ENCODE results near the gene ELAVL4.

ELAVL4 gene

DNA sequence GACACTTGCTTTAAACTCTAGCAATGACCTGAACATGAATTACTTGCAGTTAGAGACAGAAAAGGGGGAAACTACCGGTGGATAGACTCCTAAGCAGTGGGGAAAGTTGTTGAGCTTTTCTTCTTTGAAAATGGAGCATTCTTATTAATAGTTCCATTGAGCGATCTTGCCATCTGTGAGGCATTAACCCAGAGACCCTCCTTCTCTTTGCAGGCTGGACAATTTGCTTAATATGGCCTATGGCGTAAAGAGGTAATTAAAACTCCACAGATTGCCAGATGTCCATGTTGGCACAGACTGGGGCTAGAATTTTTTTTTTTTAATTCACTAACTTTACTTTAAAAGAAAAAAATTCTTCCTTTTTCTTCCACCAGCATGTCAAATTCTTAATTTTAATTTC, 88.5 kb downstream of the ELAVL4 start:
- Histone ChIP-seq H3K27me3 (ENCODE audit: control insufficient read depth in 2 of 2, insufficient read depth in 2 of 2, low read length in 2 of 2) (no peaks in the 10 kb centered on the region), H3K4me3 (ENCODE audit: low read length in 2 of 2) (no peak overlapping the region), H3K36me3 (ENCODE audit: control insufficient read depth in 2 of 2, insufficient read depth in 2 of 2, low read length in 2 of 2) (no peaks in the 10 kb centered on the region), H3K9me3 (ENCODE audit: control insufficient read depth in 2 of 2, low read length in 2 of 2) (no peaks in the 10 kb centered on the region), H3K27ac (ENCODE audit: low read depth in 2 of 2, low read length in 2 of 2) (no peak overlapping the region), H3K9ac (ENCODE audit: low read depth in 1 of 2, low read length in 2 of 2) (no peak overlapping the region), H3K4me1 (ENCODE audit: control insufficient read depth in 2 of 2, insufficient read depth in 2 of 2, low read length in 2 of 2) (no peaks in the 10 kb centered on the region)

- Histone ChIP-seq H3K4me3 (ENCODE audit: low read length in 2 of 2) (no peak overlapping the region), H3K36me3 (ENCODE audit: control insufficient read depth in 2 of 2, insufficient read depth in 2 of 2, low read length in 2 of 2) (no peaks in the 10 kb centered on the region), H3K9ac (ENCODE audit: low read depth in 1 of 2, low read length in 2 of 2) (no peak overlapping the region), H3K27ac (ENCODE audit: low read depth in 2 of 2, low read length in 2 of 2) (no peak overlapping the region), H3K4me1 (ENCODE audit: control insufficient read depth in 2 of 2, insufficient read depth in 2 of 2, low read length in 2 of 2) (no peaks in the 10 kb centered on the region), H3K27me3 (ENCODE audit: control insufficient read depth in 2 of 2, insufficient read depth in 2 of 2, low read length in 2 of 2) (peaks cover 0 to 3% of the 10 kb centered on the region in 2 donors), H3K9me3 (ENCODE audit: control insufficient read depth in 2 of 2, low read length in 2 of 2) (no peaks in the 10 kb centered on the region)
Measured at GRCh38 chr1:50208315-50208714, 99.6 kb downstream of the ELAVL4 start.

GRCh38 chr1:50208756-50209155, 100.0 kb downstream of the ELAVL4 start:
- Histone ChIP-seq H3K27ac (ENCODE audit: low read depth in 2 of 2, low read length in 2 of 2) (no peak overlapping the region), H3K9ac (ENCODE audit: low read depth in 1 of 2, low read length in 2 of 2) (no peak overlapping the region), H3K9me3 (ENCODE audit: control insufficient read depth in 2 of 2, low read length in 2 of 2) (no peaks in the 10 kb centered on the region), H3K4me3 (ENCODE audit: low read length in 2 of 2) (no peak overlapping the region), H3K27me3 (ENCODE audit: control insufficient read depth in 2 of 2, insufficient read depth in 2 of 2, low read length in 2 of 2) (peaks cover 0 to 3% of the 10 kb centered on the region in 2 donors), H3K4me1 (ENCODE audit: control insufficient read depth in 2 of 2, insufficient read depth in 2 of 2, low read length in 2 of 2) (no peaks in the 10 kb centered on the region), H3K36me3 (ENCODE audit: control insufficient read depth in 2 of 2, insufficient read depth in 2 of 2, low read length in 2 of 2) (no peaks in the 10 kb centered on the region)

DNA sequence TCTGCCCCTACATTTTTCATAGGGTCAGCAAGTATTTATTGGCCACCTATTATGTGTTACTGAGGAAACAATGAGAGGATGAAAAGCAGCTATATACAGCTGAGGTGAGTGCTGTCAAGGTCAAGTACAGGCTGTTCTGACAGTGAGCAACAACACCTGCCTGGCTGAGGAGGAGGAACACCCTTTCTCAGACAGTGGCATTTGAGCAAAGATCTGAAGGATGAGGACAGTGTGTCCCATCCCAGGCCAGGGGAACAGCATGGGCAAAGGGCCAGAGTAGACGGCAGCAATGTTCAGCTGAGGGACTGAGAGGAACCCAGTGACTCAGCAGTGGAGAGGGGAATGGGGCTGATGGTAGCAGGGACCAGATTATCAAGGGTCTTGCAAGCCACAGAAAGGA, 101.0 kb downstream of the ELAVL4 start:
- H3K4me3 ChIP-seq (ENCODE audit: low read length in 2 of 2), result no peak overlapping the region
- H3K9ac ChIP-seq (ENCODE audit: low read depth in 1 of 2, low read length in 2 of 2), result no peak overlapping the region
- H3K9me3 ChIP-seq (ENCODE audit: control insufficient read depth in 2 of 2, low read length in 2 of 2), result no peaks in the 10 kb centered on the region
- H3K36me3 ChIP-seq (ENCODE audit: control insufficient read depth in 2 of 2, insufficient read depth in 2 of 2, low read length in 2 of 2), result no peaks in the 10 kb centered on the region
- H3K27me3 ChIP-seq (ENCODE audit: control insufficient read depth in 2 of 2, insufficient read depth in 2 of 2, low read length in 2 of 2), result peaks cover 0 to 3% of the 10 kb centered on the region in 2 donors
- H3K27ac ChIP-seq (ENCODE audit: low read depth in 2 of 2, low read length in 2 of 2), result no peak overlapping the region
- H3K4me1 ChIP-seq (ENCODE audit: control insufficient read depth in 2 of 2, insufficient read depth in 2 of 2, low read length in 2 of 2), result no peaks in the 10 kb centered on the region

DNA sequence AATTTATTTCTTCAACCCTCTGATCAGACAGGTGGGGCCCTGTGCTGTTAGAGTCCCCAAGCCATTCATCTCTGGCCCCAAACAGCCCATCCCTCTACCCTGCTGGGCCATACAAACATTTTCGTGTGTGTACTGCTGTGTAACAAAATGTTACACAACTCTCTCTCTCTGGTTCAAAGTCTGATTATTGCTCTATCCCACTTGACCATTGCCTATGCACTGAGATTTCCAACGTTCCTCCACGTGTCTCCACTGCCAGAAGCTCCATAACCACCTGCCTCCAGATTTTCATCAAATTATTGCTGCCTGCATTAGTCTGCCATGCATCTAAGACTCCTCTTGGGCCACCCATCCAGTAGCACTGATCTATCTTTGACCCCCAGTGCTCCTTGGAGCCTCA, 104.8 kb downstream of the ELAVL4 start:
- H3K27ac ChIP-seq (ENCODE audit: low read depth in 2 of 2, low read length in 2 of 2), result no peak overlapping the region
- peaks cover 0 to 3% of the 10 kb centered on the region in 2 donors for H3K27me3 ChIP-seq (ENCODE audit: control insufficient read depth in 2 of 2, insufficient read depth in 2 of 2, low read length in 2 of 2)
- H3K9ac ChIP-seq (ENCODE audit: low read depth in 1 of 2, low read length in 2 of 2), result no peak overlapping the region
- H3K36me3 ChIP-seq (ENCODE audit: control insufficient read depth in 2 of 2, insufficient read depth in 2 of 2, low read length in 2 of 2), result no peaks in the 10 kb centered on the region
- H3K9me3 ChIP-seq (ENCODE audit: control insufficient read depth in 2 of 2, low read length in 2 of 2), result no peaks in the 10 kb centered on the region
- no peaks in the 10 kb centered on the region for H3K4me1 ChIP-seq (ENCODE audit: control insufficient read depth in 2 of 2, insufficient read depth in 2 of 2, low read length in 2 of 2)
- H3K4me3 ChIP-seq (ENCODE audit: low read length in 2 of 2), result no peak overlapping the region

GRCh38 chr1:50214717-50215116, 106.0 kb downstream of the ELAVL4 start:
- no peaks in the 10 kb centered on the region for H3K9me3 ChIP-seq (ENCODE audit: control insufficient read depth in 2 of 2, low read length in 2 of 2)
- H3K27me3 ChIP-seq (ENCODE audit: control insufficient read depth in 2 of 2, insufficient read depth in 2 of 2, low read length in 2 of 2), result no peaks in the 10 kb centered on the region
- no peak overlapping the region for H3K9ac ChIP-seq (ENCODE audit: low read depth in 1 of 2, low read length in 2 of 2)
- H3K4me1 ChIP-seq (ENCODE audit: control insufficient read depth in 2 of 2, insufficient read depth in 2 of 2, low read length in 2 of 2), result no peaks in the 10 kb centered on the region
- H3K4me3 ChIP-seq (ENCODE audit: low read length in 2 of 2), result no peak overlapping the region
- no peaks in the 10 kb centered on the region for H3K36me3 ChIP-seq (ENCODE audit: control insufficient read depth in 2 of 2, insufficient read depth in 2 of 2, low read length in 2 of 2)
- H3K27ac ChIP-seq (ENCODE audit: low read depth in 2 of 2, low read length in 2 of 2), result no peak overlapping the region

GRCh38 chr1:50218344-50219120, 109.8 kb downstream of the ELAVL4 start:
- Histone ChIP-seq H3K27me3 (ENCODE audit: control insufficient read depth in 2 of 2, insufficient read depth in 2 of 2, low read length in 2 of 2) (no peaks in the 10 kb centered on the region), H3K9me3 (ENCODE audit: control insufficient read depth in 2 of 2, low read length in 2 of 2) (no peaks in the 10 kb centered on the region), H3K4me1 (ENCODE audit: control insufficient read depth in 2 of 2, insufficient read depth in 2 of 2, low read length in 2 of 2) (no peaks in the 10 kb centered on the region), H3K9ac (ENCODE audit: low read depth in 1 of 2, low read length in 2 of 2) (no peak overlapping the region), H3K36me3 (ENCODE audit: control insufficient read depth in 2 of 2, insufficient read depth in 2 of 2, low read length in 2 of 2) (no peaks in the 10 kb centered on the region), H3K4me3 (ENCODE audit: low read length in 2 of 2) (no peak overlapping the region), H3K27ac (ENCODE audit: low read depth in 2 of 2, low read length in 2 of 2) (no peak overlapping the region)

- H3K9ac ChIP-seq (ENCODE audit: low read depth in 1 of 2, low read length in 2 of 2), result no peak overlapping the region
- no peaks in the 10 kb centered on the region for H3K4me1 ChIP-seq (ENCODE audit: control insufficient read depth in 2 of 2, insufficient read depth in 2 of 2, low read length in 2 of 2)
- no peak overlapping the region for H3K4me3 ChIP-seq (ENCODE audit: low read length in 2 of 2)
- no peaks in the 10 kb centered on the region for H3K36me3 ChIP-seq (ENCODE audit: control insufficient read depth in 2 of 2, insufficient read depth in 2 of 2, low read length in 2 of 2)
- no peaks in the 10 kb centered on the region for H3K9me3 ChIP-seq (ENCODE audit: control insufficient read depth in 2 of 2, low read length in 2 of 2)
- H3K27ac ChIP-seq (ENCODE audit: low read depth in 2 of 2, low read length in 2 of 2), result no peak overlapping the region
- no peaks in the 10 kb centered on the region for H3K27me3 ChIP-seq (ENCODE audit: control insufficient read depth in 2 of 2, insufficient read depth in 2 of 2, low read length in 2 of 2)
Measured at GRCh38 chr1:50228871-50229384, 120.2 kb downstream of the ELAVL4 start.

DNA sequence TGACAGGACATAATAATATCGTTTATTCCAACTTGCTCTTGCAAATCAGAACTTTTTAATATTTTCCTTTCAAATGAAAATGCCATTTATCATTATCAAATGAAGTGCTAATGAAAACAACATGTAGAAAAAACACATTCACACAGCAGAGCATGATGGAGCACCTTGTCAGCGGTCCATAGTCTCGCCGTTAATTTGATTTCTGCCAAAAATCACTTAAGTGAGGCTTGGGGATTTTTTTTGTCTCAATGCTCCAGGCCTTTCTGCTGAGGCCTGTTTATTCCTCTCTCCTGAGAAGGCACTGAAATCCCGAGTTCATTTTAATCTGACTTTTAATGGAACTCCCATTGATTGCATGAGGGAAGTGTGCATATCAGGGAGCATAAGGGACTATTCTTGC, 122.5 kb downstream of the ELAVL4 start:
- Histone ChIP-seq H3K27ac (ENCODE audit: low read depth in 2 of 2, low read length in 2 of 2) (no peak overlapping the region), H3K27me3 (ENCODE audit: control insufficient read depth in 2 of 2, insufficient read depth in 2 of 2, low read length in 2 of 2) (no peaks in the 10 kb centered on the region), H3K9me3 (ENCODE audit: control insufficient read depth in 2 of 2, low read length in 2 of 2) (no peaks in the 10 kb centered on the region), H3K36me3 (ENCODE audit: control insufficient read depth in 2 of 2, insufficient read depth in 2 of 2, low read length in 2 of 2) (no peaks in the 10 kb centered on the region), H3K9ac (ENCODE audit: low read depth in 1 of 2, low read length in 2 of 2) (no peak overlapping the region), H3K4me1 (ENCODE audit: control insufficient read depth in 2 of 2, insufficient read depth in 2 of 2, low read length in 2 of 2) (no peaks in the 10 kb centered on the region), H3K4me3 (ENCODE audit: low read length in 2 of 2) (no peak overlapping the region)

DNA sequence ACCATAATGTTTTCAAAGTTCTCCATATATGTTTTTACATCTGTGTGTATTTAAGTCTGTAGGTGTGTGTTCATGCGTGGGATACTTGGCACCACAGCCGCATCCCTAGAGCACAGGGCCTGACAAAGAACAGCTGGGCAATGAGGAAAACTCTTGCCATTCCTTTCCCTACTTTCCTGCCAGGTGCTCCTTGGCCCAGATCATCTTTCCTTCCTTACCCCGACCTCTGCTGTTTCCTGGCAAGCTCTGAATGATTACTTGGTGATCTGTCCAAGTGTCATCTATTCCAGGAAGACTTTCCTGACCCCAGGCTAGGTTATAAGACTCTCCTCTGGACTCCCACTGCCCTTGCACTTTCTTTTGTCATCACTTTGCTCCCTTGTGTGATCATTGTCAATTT, 123.6 kb downstream of the ELAVL4 start:
- H3K4me1 ChIP-seq (ENCODE audit: control insufficient read depth in 2 of 2, insufficient read depth in 2 of 2, low read length in 2 of 2), result no peaks in the 10 kb centered on the region
- no peak overlapping the region for H3K27ac ChIP-seq (ENCODE audit: low read depth in 2 of 2, low read length in 2 of 2)
- H3K9me3 ChIP-seq (ENCODE audit: control insufficient read depth in 2 of 2, low read length in 2 of 2), result no peaks in the 10 kb centered on the region
- no peak overlapping the region for H3K9ac ChIP-seq (ENCODE audit: low read depth in 1 of 2, low read length in 2 of 2)
- no peaks in the 10 kb centered on the region for H3K27me3 ChIP-seq (ENCODE audit: control insufficient read depth in 2 of 2, insufficient read depth in 2 of 2, low read length in 2 of 2)
- H3K36me3 ChIP-seq (ENCODE audit: control insufficient read depth in 2 of 2, insufficient read depth in 2 of 2, low read length in 2 of 2), result no peaks in the 10 kb centered on the region
- no peak overlapping the region for H3K4me3 ChIP-seq (ENCODE audit: low read length in 2 of 2)

Data from mucosa of rectum (tissue), 2 donors.